Osteoblast (primary cell): ENCODE results near the gene GDA. TPM values are rescaled to one million over a fixed set of nuclear protein-coding genes. Genes with fewer than 3 reads are reported as not detected.

Experiments
- DNase-seq: peaks from one replicate; pipeline ENCODE4 v3.0.0; 2011; ENCODE audit warnings: low spot score, mixed read lengths; ENCODE audit not compliant: insufficient read length; ENCODE audit errors: missing footprints
- H2AFZ ChIP-seq: 2 replicates; pipeline ENCODE4 v1.6.0; 2011; ENCODE audit warnings: mild to moderate bottlenecking, low read length
- H3K27ac ChIP-seq: 2 replicates; pipeline ENCODE4 v1.5.1; 2011; ENCODE audit warnings: mild to moderate bottlenecking, low read depth, low read length, moderate library complexity
- H3K27me3 ChIP-seq: 2 replicates; pipeline ENCODE4 v1.6.0; 2012; ENCODE audit warnings: mild to moderate bottlenecking, control low read depth, inconsistent platforms, low read length, moderate library complexity; ENCODE audit not compliant: insufficient read depth
- H3K36me3 ChIP-seq: 2 replicates; pipeline ENCODE4 v1.5.1; 2011; ENCODE audit warnings: mild to moderate bottlenecking, low read length, control low read depth, moderate library complexity; ENCODE audit not compliant: insufficient read depth
- H3K4me1 ChIP-seq: 2 replicates; pipeline ENCODE4 v1.5.1; 2011; ENCODE audit warnings: mild to moderate bottlenecking, low read length, control low read depth, moderate library complexity; ENCODE audit not compliant: insufficient read depth
- H3K4me2 ChIP-seq: 2 replicates; pipeline ENCODE4 v1.6.0; 2011; ENCODE audit warnings: mild to moderate bottlenecking, low read length; ENCODE audit not compliant: insufficient read depth
- H3K4me3 ChIP-seq: fragments of 200-600 bp; sonication (generic); 3 replicates; pipeline ENCODE4 v1.5.1; 2012; ENCODE audit warnings: mild to moderate bottlenecking, low read length, inconsistent platforms; ENCODE audit not compliant: insufficient read depth
- H3K79me2 ChIP-seq: 2 replicates; pipeline ENCODE4 v1.6.0; 2012; ENCODE audit warnings: mild to moderate bottlenecking, low read length, control low read depth, inconsistent platforms; ENCODE audit not compliant: insufficient read depth
- H3K9me3 ChIP-seq: 2 replicates; pipeline ENCODE4 v1.5.1; 2011; ENCODE audit warnings: low read depth, low read length, control low read depth
- H4K20me1 ChIP-seq: 2 replicates; pipeline ENCODE4 v1.6.0; 2012; ENCODE audit warnings: mild to moderate bottlenecking, low read length, control low read depth; ENCODE audit not compliant: insufficient read depth
- CTCF ChIP-seq: IDR thresholded peaks from 2 replicates; pipeline ENCODE4 v1.5.1; 2011; ENCODE audit warnings: mild to moderate bottlenecking, low read depth, low read length, moderate library complexity; ENCODE audit errors: extremely low read depth
- total RNA-seq: library from RNA; depleted of rRNA; stranded (reverse); fragments of >200 nt; gene quantifications from 2 replicates; pipeline ENCODE4 v1.2.3, GENCODE V29; 2012

GDA gene
- total RNA-seq, 1 donor, result not detected

DNA sequence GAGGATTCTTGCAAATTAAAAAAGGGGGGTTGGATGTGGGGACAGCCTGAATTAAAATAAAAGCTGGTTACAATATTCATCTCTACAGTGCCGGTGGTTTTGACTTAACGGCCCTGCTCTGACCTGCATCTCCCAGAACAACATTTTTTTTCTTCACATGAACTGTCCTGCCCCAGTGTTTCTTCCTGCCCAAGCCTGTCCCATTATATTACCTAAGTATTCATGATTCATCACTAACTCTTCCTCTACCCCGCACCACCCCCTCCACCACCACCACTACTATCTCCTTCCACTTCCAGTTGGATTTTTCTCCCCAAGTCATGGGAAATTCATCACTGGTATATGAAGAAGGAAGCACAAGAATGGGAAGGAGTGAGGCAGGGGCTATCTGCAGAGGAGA is 125.7 kb downstream of the GDA start:
- no peak overlapping the region for H2AFZ ChIP-seq
- TF ChIP-seq CTCF, result no peak
- no peaks in the 10 kb centered on the region for H3K4me1 ChIP-seq
- H3K27ac ChIP-seq, result no peak overlapping the region
- no peaks in the 10 kb centered on the region for H3K36me3 ChIP-seq
- H3K27me3 ChIP-seq, result no peaks in the 10 kb centered on the region
- H4K20me1 ChIP-seq, result no peaks in the 10 kb centered on the region
- no peaks in the 10 kb centered on the region for H3K9me3 ChIP-seq
- no peaks in the 10 kb centered on the region for H3K79me2 ChIP-seq
- DNase-seq, result no peak
- no peak overlapping the region for H3K4me3 ChIP-seq
- no peak overlapping the region for H3K4me2 ChIP-seq

GRCh38 chr9:72276429-72276828 is 127.2 kb downstream of the GDA start:
- no peak overlapping the region for H3K27ac ChIP-seq
- no peak overlapping the region for H2AFZ ChIP-seq
- no peak overlapping the region for H3K4me3 ChIP-seq
- no peaks in the 10 kb centered on the region for H3K27me3 ChIP-seq
- no peaks in the 10 kb centered on the region for H3K36me3 ChIP-seq
- DNase-seq, result peak; percentile 23
- no peaks in the 10 kb centered on the region for H3K4me1 ChIP-seq
- H4K20me1 ChIP-seq, result no peaks in the 10 kb centered on the region
- no peaks in the 10 kb centered on the region for H3K9me3 ChIP-seq
- TF ChIP-seq CTCF, result no peak
- H3K4me2 ChIP-seq, result no peak overlapping the region
- no peaks in the 10 kb centered on the region for H3K79me2 ChIP-seq

- no peak overlapping the region for H3K27ac ChIP-seq
- no peak for TF ChIP-seq CTCF
- H2AFZ ChIP-seq, result no peak overlapping the region
- no peaks in the 10 kb centered on the region for H3K4me1 ChIP-seq
- no peaks in the 10 kb centered on the region for H3K79me2 ChIP-seq
- no peaks in the 10 kb centered on the region for H3K9me3 ChIP-seq
- DNase-seq, result no peak
- H3K4me3 ChIP-seq, result no peak overlapping the region
- peaks cover 3% of the 10 kb centered on the region for H3K27me3 ChIP-seq
- H3K36me3 ChIP-seq, result no peaks in the 10 kb centered on the region
- H4K20me1 ChIP-seq, result no peaks in the 10 kb centered on the region
- no peak overlapping the region for H3K4me2 ChIP-seq
Measured at GRCh38 chr9:72278959-72279358, 129.7 kb downstream of the GDA start.

- Histone ChIP-seq H3K4me1 (no peaks in the 10 kb centered on the region), H3K27me3 (peaks cover 7% of the 10 kb centered on the region), H3K36me3 (no peaks in the 10 kb centered on the region), H3K9me3 (no peaks in the 10 kb centered on the region), H3K27ac (no peak overlapping the region), H3K4me2 (no peak overlapping the region), H3K79me2 (no peaks in the 10 kb centered on the region), H4K20me1 (no peaks in the 10 kb centered on the region), H3K4me3 (no peak overlapping the region), H2AFZ (no peak overlapping the region)
- TF ChIP-seq CTCF, result peak; percentile 98
- DNase-seq, result peak; percentile 76
Measured at GRCh38 chr9:72280913-72281500, 131.8 kb downstream of the GDA start.
